Keratinocyte (primary cell): ENCODE measurements around the gene NBEAL2. TPM values are rescaled to one million over a fixed set of nuclear protein-coding genes. Genes with fewer than 3 reads are reported as not detected.

ENCODE experiments used
- DNase-seq: peaks from one replicate; pipeline ENCODE4 v3.0.0-alpha.2; 2011; ENCODE audit warnings: low read depth, missing footprints, low spot score
- FAIRE-seq: peaks from 2 replicates; lab custom pipeline; 2011; peaks lifted over from hg19 to GRCh38; lab: Jason Lieb, UNC
- H2AFZ ChIP-seq: 2 replicates; pipeline ENCODE4 v1.6.0; 2012; ENCODE audit warnings: low read length, control low read depth, inconsistent platforms; ENCODE audit not compliant: control insufficient read depth
- H3K27ac ChIP-seq: 2 replicates; pipeline ENCODE4 v1.5.1; 2011; ENCODE audit warnings: low read length; ENCODE audit not compliant: control insufficient read depth, insufficient read depth
- H3K27me3 ChIP-seq: 3 replicates; pipeline ENCODE4 v1.6.0; 2011; ENCODE audit warnings: low read length; ENCODE audit not compliant: control insufficient read depth, insufficient read depth; ENCODE audit errors: extremely low read depth
- H3K36me3 ChIP-seq, 2 experiments: 2 replicates in 1 of 2; 3 replicates in 1 of 2; pipeline ENCODE4 v1.5.1; 2011; ENCODE audit warnings: low read length in 2 of 2, mild to moderate bottlenecking in 1 of 2; ENCODE audit not compliant: control insufficient read depth in 2 of 2, insufficient read depth in 2 of 2; ENCODE audit errors: extremely low read depth in 1 of 2
- H3K4me1 ChIP-seq: 3 replicates; pipeline ENCODE4 v1.5.1; 2011; ENCODE audit warnings: low read length; ENCODE audit not compliant: control insufficient read depth, insufficient read depth; ENCODE audit errors: extremely low read depth
- H3K4me2 ChIP-seq: 3 replicates; pipeline ENCODE4 v1.6.0; 2011; ENCODE audit warnings: low read depth, low read length; ENCODE audit not compliant: control insufficient read depth, insufficient read depth; ENCODE audit errors: extremely low read depth
- H3K4me3 ChIP-seq, 3 experiments: fragments of 200-600 bp in 1 of 3; sonication (generic) in 1 of 3; 2 replicates in 2 of 3; 3 replicates in 1 of 3; pipeline ENCODE4 v1.5.1; 2011 to 2016; ENCODE audit warnings: low read length in 3 of 3, mild to moderate bottlenecking in 3 of 3, control low read depth in 2 of 3, inconsistent platforms in 1 of 3, low read depth in 1 of 3, mixed read lengths in 1 of 3, mixed run types in 1 of 3, moderate library complexity in 1 of 3; ENCODE audit not compliant: control insufficient read depth in 2 of 3, insufficient read depth in 2 of 3; ENCODE audit errors: extremely low read depth in 1 of 3
- H3K79me2 ChIP-seq: 2 replicates; pipeline ENCODE4 v1.6.0; 2012; ENCODE audit warnings: low read length; ENCODE audit not compliant: control insufficient read depth, insufficient read depth
- H3K9ac ChIP-seq: 3 replicates; pipeline ENCODE4 v1.6.0; 2011; ENCODE audit warnings: low read length; ENCODE audit not compliant: control insufficient read depth, insufficient read depth; ENCODE audit errors: extremely low read depth
- H3K9me1 ChIP-seq: 3 replicates; pipeline ENCODE4 v1.6.0; 2011; ENCODE audit warnings: low read length; ENCODE audit not compliant: control insufficient read depth, insufficient read depth; ENCODE audit errors: extremely low read depth
- H3K9me3 ChIP-seq: 2 replicates; pipeline ENCODE4 v1.5.1; 2012; ENCODE audit warnings: low read depth, low read length; ENCODE audit not compliant: control insufficient read depth
- H4K20me1 ChIP-seq: 3 replicates; pipeline ENCODE4 v1.6.0; 2011; ENCODE audit warnings: low read length; ENCODE audit not compliant: control insufficient read depth, insufficient read depth; ENCODE audit errors: extremely low read depth
- CTCF ChIP-seq, 3 experiments: IDR thresholded peaks in 1 of 3; conservative IDR thresholded peaks in 1 of 3; optimal IDR thresholded peaks in 1 of 3; 2 replicates in 2 of 3; 3 replicates in 1 of 3; pipeline versions ENCODE3 to v1.5.1; 2011; ENCODE audit warnings: low read length in 3 of 3, mild to moderate bottlenecking in 3 of 3, moderate library complexity in 2 of 3, control low read depth in 1 of 3, inconsistent platforms in 1 of 3; ENCODE audit not compliant: insufficient read depth in 2 of 3; ENCODE audit errors: extremely low read depth in 1 of 3
- EZH2 ChIP-seq: IDR thresholded peaks from one replicate; pipeline ENCODE4 v1.6.1; 2012; ENCODE audit warnings: inconsistent platforms, mild to moderate bottlenecking, low read length, moderate library complexity
- dilution Hi-C: fragments of 300-500 bp; cut with MboI; formaldehyde crosslinking; loops from one replicate; pipeline ENCODE4 v1.7.0; 2020; ENCODE audit warnings: low sequenced_read_pairs; ENCODE audit not compliant: extremely low pct_ligation_motif_present
- polyA plus RNA-seq, 5 experiments: library from polyadenylated mRNA; depleted of rRNA in 3 of 5; stranded (reverse) in 3 of 5; stranded (forward) in 1 of 5; unstranded in 1 of 5; fragments of >200 nt; gene quantifications; 1 replicate in 1 of 5; 2 replicates in 3 of 5; 3 replicates in 1 of 5; pipeline versions ENCODE4 v1.2.1 to v1.2.3, GENCODE V29; 2011 to 2012; ENCODE audit warnings: missing spikeins in 2 of 5, low read depth in 1 of 5, low replicate concordance in 1 of 5

The NBEAL2 gene
- polyA plus RNA-seq, 1 donor (not counting 4 experiments of a cell fraction or from before 2014, with no cell fraction given) = 22.8 TPM

- H3K27me3 ChIP-seq = no peaks in the 10 kb centered on the region
- no peak overlapping the region for H2AFZ ChIP-seq
- H3K4me3 ChIP-seq = no peak overlapping the region
- H3K4me1 ChIP-seq = peaks cover 16% of the 10 kb centered on the region
- no peaks in the 10 kb centered on the region for H3K79me2 ChIP-seq
- no peak overlapping the region for H3K27ac ChIP-seq
- peaks cover 3% of the 10 kb centered on the region for H3K9me1 ChIP-seq
- DNase-seq = no peak
- TF ChIP-seq EZH2 (no peak), CTCF (optimal IDR thresholded peaks at IDR 0.05 in 1 of 3, IDR thresholded peaks at IDR 0.05 in 1 of 3, conservative IDR thresholded peaks at IDR 0.05 in 1 of 3; ENCODE audit: extremely low read depth in 1 of 3, insufficient read depth in 2 of 3, low read length in 3 of 3) (no peak)
- no peaks in the 10 kb centered on the region for H3K9me3 ChIP-seq
- peaks cover 4% of the 10 kb centered on the region for H4K20me1 ChIP-seq
- no peak for FAIRE-seq
- H3K4me2 ChIP-seq = no peak overlapping the region
- H3K9ac ChIP-seq = no peak overlapping the region
- peaks cover 10 to 18% of the 10 kb centered on the region in 2 experiments for H3K36me3 ChIP-seq
- dilution Hi-C loops = no loop called here
Measured at GRCh38 chr3:47014036-47014435, 34.6 kb downstream of the NBEAL2 start.

GRCh38 chr3:47015151-47015550 lies 35.7 kb downstream of the NBEAL2 start:
- no peak overlapping the region for H2AFZ ChIP-seq
- H3K9me3 ChIP-seq = no peaks in the 10 kb centered on the region
- H3K27ac ChIP-seq = no peak overlapping the region
- H3K4me3 ChIP-seq = no peak overlapping the region
- H3K79me2 ChIP-seq = no peaks in the 10 kb centered on the region
- FAIRE-seq = no peak
- H3K4me2 ChIP-seq = no peak overlapping the region
- no peaks in the 10 kb centered on the region for H3K27me3 ChIP-seq
- no peak overlapping the region for H3K9ac ChIP-seq
- no peak for TF ChIP-seq CTCF (optimal IDR thresholded peaks at IDR 0.05 in 1 of 3, IDR thresholded peaks at IDR 0.05 in 1 of 3, conservative IDR thresholded peaks at IDR 0.05 in 1 of 3; ENCODE audit: extremely low read depth in 1 of 3, insufficient read depth in 2 of 3, low read length in 3 of 3)
- no peak for TF ChIP-seq EZH2
- peaks cover 3% of the 10 kb centered on the region for H3K9me1 ChIP-seq
- no peak for DNase-seq
- dilution Hi-C loops = no loop called here
- peaks cover 10 to 20% of the 10 kb centered on the region in 2 experiments for H3K36me3 ChIP-seq
- H3K4me1 ChIP-seq = peaks cover 20% of the 10 kb centered on the region
- H4K20me1 ChIP-seq = peaks cover 4% of the 10 kb centered on the region
